ENCODE data around the gene ZNF668. TPM values are rescaled to one million over a fixed set of nuclear protein-coding genes. Genes with fewer than 3 reads are reported as not detected.
A peak's percentile ranks its signal among the peaks of the same experiment; 100 is the strongest.

ZNF668 gene
- total and polyA plus RNA-seq, 4 donors, result 0.92 to 4.8 (median 3.9) TPM

DNA sequence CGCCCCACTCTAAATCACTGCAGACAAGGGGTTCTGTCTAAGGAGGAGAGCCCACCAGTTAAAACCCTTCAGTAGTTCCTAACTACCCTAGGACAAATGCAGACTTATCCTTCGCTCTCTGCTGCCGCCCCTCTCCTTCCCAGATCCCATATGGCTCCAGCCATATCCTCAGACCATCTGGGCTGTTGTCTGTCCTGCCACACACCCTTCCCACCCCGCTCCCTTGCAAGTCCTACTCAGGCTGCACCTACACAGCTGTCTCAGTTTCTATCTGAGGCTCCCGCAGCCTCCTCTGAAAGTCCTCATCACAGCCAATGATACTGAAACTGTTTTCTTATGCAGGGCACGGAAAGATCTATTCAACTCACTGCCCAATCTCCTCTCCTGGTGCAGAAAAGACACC is 33.4 kb upstream of the ZNF668 start (continued):
- TF ChIP-seq, protein P1, sequence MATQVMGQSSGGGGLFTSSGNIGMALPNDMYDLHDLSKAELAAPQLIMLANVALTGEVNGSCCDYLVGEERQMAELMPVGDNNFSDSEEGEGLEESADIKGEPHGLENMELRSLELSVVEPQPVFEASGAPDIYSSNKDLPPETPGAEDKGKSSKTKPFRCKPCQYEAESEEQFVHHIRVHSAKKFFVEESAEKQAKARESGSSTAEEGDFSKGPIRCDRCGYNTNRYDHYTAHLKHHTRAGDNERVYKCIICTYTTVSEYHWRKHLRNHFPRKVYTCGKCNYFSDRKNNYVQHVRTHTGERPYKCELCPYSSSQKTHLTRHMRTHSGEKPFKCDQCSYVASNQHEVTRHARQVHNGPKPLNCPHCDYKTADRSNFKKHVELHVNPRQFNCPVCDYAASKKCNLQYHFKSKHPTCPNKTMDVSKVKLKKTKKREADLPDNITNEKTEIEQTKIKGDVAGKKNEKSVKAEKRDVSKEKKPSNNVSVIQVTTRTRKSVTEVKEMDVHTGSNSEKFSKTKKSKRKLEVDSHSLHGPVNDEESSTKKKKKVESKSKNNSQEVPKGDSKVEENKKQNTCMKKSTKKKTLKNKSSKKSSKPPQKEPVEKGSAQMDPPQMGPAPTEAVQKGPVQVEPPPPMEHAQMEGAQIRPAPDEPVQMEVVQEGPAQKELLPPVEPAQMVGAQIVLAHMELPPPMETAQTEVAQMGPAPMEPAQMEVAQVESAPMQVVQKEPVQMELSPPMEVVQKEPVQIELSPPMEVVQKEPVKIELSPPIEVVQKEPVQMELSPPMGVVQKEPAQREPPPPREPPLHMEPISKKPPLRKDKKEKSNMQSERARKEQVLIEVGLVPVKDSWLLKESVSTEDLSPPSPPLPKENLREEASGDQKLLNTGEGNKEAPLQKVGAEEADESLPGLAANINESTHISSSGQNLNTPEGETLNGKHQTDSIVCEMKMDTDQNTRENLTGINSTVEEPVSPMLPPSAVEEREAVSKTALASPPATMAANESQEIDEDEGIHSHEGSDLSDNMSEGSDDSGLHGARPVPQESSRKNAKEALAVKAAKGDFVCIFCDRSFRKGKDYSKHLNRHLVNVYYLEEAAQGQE (IDR thresholded peaks at IDR 0.05), result no peak
- TF ChIP-seq JUND (IDR thresholded peaks at IDR 0.05), result no peak
- no peak for TF ChIP-seq FOXA1 (IDR thresholded peaks at IDR 0.05)
- TF ChIP-seq GABPA (IDR thresholded peaks at IDR 0.05 in 1 of 2, conservative IDR thresholded peaks at IDR 0.05 in 1 of 2), result no peak

DNA sequence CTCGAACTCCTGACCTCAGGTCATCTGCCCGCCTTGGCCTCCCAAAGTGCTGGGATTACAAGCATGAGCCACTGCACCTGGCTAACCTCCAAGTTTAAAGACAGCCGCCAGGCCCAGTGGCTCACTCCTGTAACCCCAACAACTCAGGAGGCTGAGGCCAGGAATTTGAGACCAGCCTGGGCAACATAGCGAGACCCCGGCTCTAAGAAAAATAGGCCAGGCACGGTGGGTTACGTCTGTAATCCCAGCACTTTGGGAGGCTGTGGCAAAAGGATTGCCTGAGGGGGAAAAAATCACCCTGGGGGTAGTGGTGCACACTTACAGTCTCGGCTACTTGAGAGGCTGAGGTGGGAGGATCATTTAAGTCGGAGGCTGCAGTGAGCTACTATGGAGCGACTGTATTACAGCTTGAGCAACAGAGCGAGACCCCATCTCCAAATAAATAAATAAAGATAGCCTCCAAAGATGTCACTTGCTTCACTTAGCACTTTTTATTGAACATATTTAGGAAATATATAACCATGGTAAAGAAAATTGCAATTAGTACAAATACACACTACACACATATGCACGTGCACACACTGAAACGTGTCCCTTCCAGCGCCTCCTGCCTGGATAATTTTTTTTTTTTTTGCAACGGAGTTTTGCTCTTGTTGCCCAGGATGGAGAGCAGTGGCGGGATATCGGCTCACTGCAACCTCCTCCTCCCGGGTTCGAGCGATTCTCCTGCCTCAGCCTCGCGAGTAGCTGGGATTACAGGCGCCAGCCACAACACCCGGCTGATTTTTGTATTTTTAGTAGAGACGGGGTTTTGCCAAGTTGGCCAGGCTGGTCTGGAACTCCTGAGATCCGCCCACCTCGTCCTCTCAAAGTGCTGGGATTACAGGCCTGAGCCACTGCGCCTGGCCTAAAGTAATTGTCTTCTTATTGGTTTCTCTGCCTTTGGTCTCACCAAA is 32.7 kb upstream of the ZNF668 start:
- no peak for DNase-seq (ENCODE audit: low spot score)
- Histone ChIP-seq H3K9me3 (ENCODE audit: control insufficient read depth in 4 of 4, low read length in 3 of 4) (no peaks in the 10 kb centered on the region), H3K4me3 (ENCODE audit: low read depth in 1 of 3, low read length in 3 of 3) (no peak overlapping the region), H3K36me3 (ENCODE audit: control insufficient read depth in 4 of 4, insufficient read depth in 3 of 4, low read depth in 1 of 4, low read length in 3 of 4) (peaks cover 0 to 8% (median 2%) of the 10 kb centered on the region in 4 donors), H3K27ac (ENCODE audit: low read depth in 1 of 2, low read length in 2 of 2) (peak overlapping the region; percentile 86 to 96), H3K27me3 (ENCODE audit: control insufficient read depth in 4 of 4, insufficient read depth in 4 of 4, low read length in 3 of 4) (no peaks in the 10 kb centered on the region), H3K4me1 (ENCODE audit: control insufficient read depth in 4 of 4, insufficient read depth in 4 of 4, low read length in 3 of 4) (peaks cover 0 to 33% (median 20%) of the 10 kb centered on the region in 4 donors), H3K9ac (ENCODE audit: low read depth in 1 of 2, low read length in 2 of 2) (no peak overlapping the region)
- TF ChIP-seq RXRA (IDR thresholded peaks at IDR 0.05) (no peak), FOXA2 (IDR thresholded peaks at IDR 0.05) (no peak), EGR1 (IDR thresholded peaks at IDR 0.05; ENCODE audit: low read depth in 2 of 2) (no peak), HNF4G (IDR thresholded peaks at IDR 0.05) (no peak), TAF1 (conservative IDR thresholded peaks at IDR 0.05) (no peak), FOXA1 (IDR thresholded peaks at IDR 0.05) (no peak), SP1 (IDR thresholded peaks at IDR 0.05) (no peak), JUND (IDR thresholded peaks at IDR 0.05) (no peak), HNF4A (conservative IDR thresholded peaks at IDR 0.05) (no peak), GABPA (IDR thresholded peaks at IDR 0.05 in 1 of 2, conservative IDR thresholded peaks at IDR 0.05 in 1 of 2) (no peak), YY1 (IDR thresholded peaks at IDR 0.05) (no peak), NR2F2 (IDR thresholded peaks at IDR 0.05) (no peak), RAD21 (IDR thresholded peaks at IDR 0.05) (no peak), ZBTB33 (IDR thresholded peaks at IDR 0.05) (no peak)
- TF ChIP-seq, protein P1 (IDR thresholded peaks at IDR 0.05), result no peak
- TF ChIP-seq, protein P2, sequence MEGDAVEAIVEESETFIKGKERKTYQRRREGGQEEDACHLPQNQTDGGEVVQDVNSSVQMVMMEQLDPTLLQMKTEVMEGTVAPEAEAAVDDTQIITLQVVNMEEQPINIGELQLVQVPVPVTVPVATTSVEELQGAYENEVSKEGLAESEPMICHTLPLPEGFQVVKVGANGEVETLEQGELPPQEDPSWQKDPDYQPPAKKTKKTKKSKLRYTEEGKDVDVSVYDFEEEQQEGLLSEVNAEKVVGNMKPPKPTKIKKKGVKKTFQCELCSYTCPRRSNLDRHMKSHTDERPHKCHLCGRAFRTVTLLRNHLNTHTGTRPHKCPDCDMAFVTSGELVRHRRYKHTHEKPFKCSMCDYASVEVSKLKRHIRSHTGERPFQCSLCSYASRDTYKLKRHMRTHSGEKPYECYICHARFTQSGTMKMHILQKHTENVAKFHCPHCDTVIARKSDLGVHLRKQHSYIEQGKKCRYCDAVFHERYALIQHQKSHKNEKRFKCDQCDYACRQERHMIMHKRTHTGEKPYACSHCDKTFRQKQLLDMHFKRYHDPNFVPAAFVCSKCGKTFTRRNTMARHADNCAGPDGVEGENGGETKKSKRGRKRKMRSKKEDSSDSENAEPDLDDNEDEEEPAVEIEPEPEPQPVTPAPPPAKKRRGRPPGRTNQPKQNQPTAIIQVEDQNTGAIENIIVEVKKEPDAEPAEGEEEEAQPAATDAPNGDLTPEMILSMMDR (IDR thresholded peaks at IDR 0.05; ENCODE audit: low read depth, low read length, missing input control), result no peak
- TF ChIP-seq, protein P3, sequence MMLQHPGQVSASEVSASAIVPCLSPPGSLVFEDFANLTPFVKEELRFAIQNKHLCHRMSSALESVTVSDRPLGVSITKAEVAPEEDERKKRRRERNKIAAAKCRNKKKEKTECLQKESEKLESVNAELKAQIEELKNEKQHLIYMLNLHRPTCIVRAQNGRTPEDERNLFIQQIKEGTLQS (IDR thresholded peaks at IDR 0.05), result no peak
- TF ChIP-seq, protein P4, sequence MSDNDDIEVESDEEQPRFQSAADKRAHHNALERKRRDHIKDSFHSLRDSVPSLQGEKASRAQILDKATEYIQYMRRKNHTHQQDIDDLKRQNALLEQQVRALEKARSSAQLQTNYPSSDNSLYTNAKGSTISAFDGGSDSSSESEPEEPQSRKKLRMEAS (IDR thresholded peaks at IDR 0.05), result no peak
- 83% methylated on average over 28 of the region's 28 CpGs for whole genome bisulfite sequencing

Data from liver (tissue), 9 donors.